Measurements from ENCODE around the gene RNASEL.
A peak's percentile ranks its signal among the peaks of the same experiment; 100 is the strongest.

Gene RNASEL

GRCh38 chr1:182595641-182596240 is 6.7 kb upstream of the RNASEL start:
- no peaks in the 10 kb centered on the region for H3K9me3 Mint-ChIP-seq
- no peak for ATAC-seq
- no peaks in the 10 kb centered on the region for H3K4me1 Mint-ChIP-seq
- no peak overlapping the region for H3K27ac Mint-ChIP-seq
- H3K4me3 Mint-ChIP-seq = no peak overlapping the region
- H3K36me3 Mint-ChIP-seq = peaks cover 9% of the 10 kb centered on the region
- H3K27me3 Mint-ChIP-seq = no peaks in the 10 kb centered on the region

GRCh38 chr1:182589931-182590330 is 875 bp upstream of the RNASEL start:
- Mint-ChIP-seq H3K9me3 (no peaks in the 10 kb centered on the region), H3K36me3 (peaks cover 19% of the 10 kb centered on the region), H3K27me3 (no peaks in the 10 kb centered on the region), H3K27ac (peak overlapping the region; percentile 100), H3K4me3 (peak overlapping the region; percentile 50), H3K4me1 (peaks cover 25% of the 10 kb centered on the region)
- no peak for ATAC-seq

- no peaks in the 10 kb centered on the region for H3K27me3 Mint-ChIP-seq
- peak overlapping the region; percentile 99 for H3K4me3 Mint-ChIP-seq
- peak overlapping the region; percentile 100 for H3K27ac Mint-ChIP-seq
- no peaks in the 10 kb centered on the region for H3K9me3 Mint-ChIP-seq
- ATAC-seq = no peak
- H3K36me3 Mint-ChIP-seq = peaks cover 22% of the 10 kb centered on the region
- peaks cover 29% of the 10 kb centered on the region for H3K4me1 Mint-ChIP-seq
Observed at GRCh38 chr1:182589520-182589919, 464 bp upstream of the RNASEL start.

- ATAC-seq = no peak
- peak overlapping the region; percentile 99 for H3K4me3 Mint-ChIP-seq
- peaks cover 45% of the 10 kb centered on the region for H3K4me1 Mint-ChIP-seq
- H3K36me3 Mint-ChIP-seq = peaks cover 33% of the 10 kb centered on the region
- H3K27me3 Mint-ChIP-seq = no peaks in the 10 kb centered on the region
- H3K9me3 Mint-ChIP-seq = no peaks in the 10 kb centered on the region
- H3K27ac Mint-ChIP-seq = peak overlapping the region; percentile 100
Observed at GRCh38 chr1:182587666-182588499, 1.2 kb downstream of the RNASEL start.

GRCh38 chr1:182587093-182587492 is 2.0 kb downstream of the RNASEL start:
- no peak overlapping the region for H3K27ac Mint-ChIP-seq
- H3K27me3 Mint-ChIP-seq = no peaks in the 10 kb centered on the region
- peaks cover 51% of the 10 kb centered on the region for H3K4me1 Mint-ChIP-seq
- no peaks in the 10 kb centered on the region for H3K9me3 Mint-ChIP-seq
- H3K36me3 Mint-ChIP-seq = peaks cover 39% of the 10 kb centered on the region
- no peak overlapping the region for H3K4me3 Mint-ChIP-seq
- no peak for ATAC-seq

- Mint-ChIP-seq H3K27ac (no peak overlapping the region), H3K4me3 (no peak overlapping the region), H3K4me1 (peaks cover 54% of the 10 kb centered on the region)
Observed at GRCh38 chr1:182586380-182586779, 2.7 kb downstream of the RNASEL start.

GRCh38 chr1:182584746-182585145 is 4.3 kb downstream of the RNASEL start:
- H3K9me3 Mint-ChIP-seq = no peaks in the 10 kb centered on the region
- peaks cover 54% of the 10 kb centered on the region for H3K4me1 Mint-ChIP-seq
- ATAC-seq = no peak
- peaks cover 55% of the 10 kb centered on the region for H3K36me3 Mint-ChIP-seq
- H3K27me3 Mint-ChIP-seq = no peaks in the 10 kb centered on the region
- H3K4me3 Mint-ChIP-seq = no peak overlapping the region
- no peak overlapping the region for H3K27ac Mint-ChIP-seq

More at GRCh38 chr1:182586380-182586779, 2.7 kb downstream of the RNASEL start:
- Mint-ChIP-seq H3K36me3 (peaks cover 42% of the 10 kb centered on the region), H3K27me3 (no peaks in the 10 kb centered on the region), H3K9me3 (no peaks in the 10 kb centered on the region)
- ATAC-seq = no peak

- ATAC-seq = no peak
- Mint-ChIP-seq H3K27me3 (no peaks in the 10 kb centered on the region), H3K36me3 (peaks cover 72% of the 10 kb centered on the region), H3K9me3 (no peaks in the 10 kb centered on the region), H3K4me1 (peaks cover 37% of the 10 kb centered on the region), H3K4me3 (no peak overlapping the region), H3K27ac (no peak overlapping the region)
Observed at GRCh38 chr1:182580736-182581135, 8.3 kb downstream of the RNASEL start.

GRCh38 chr1:182575540-182576149 is 13.4 kb downstream of the RNASEL start:
- H3K4me1 Mint-ChIP-seq = no peaks in the 10 kb centered on the region
- ATAC-seq = no peak
- H3K36me3 Mint-ChIP-seq = peaks cover 57% of the 10 kb centered on the region
- H3K9me3 Mint-ChIP-seq = no peaks in the 10 kb centered on the region
- no peak overlapping the region for H3K27ac Mint-ChIP-seq
- no peaks in the 10 kb centered on the region for H3K27me3 Mint-ChIP-seq
- no peak overlapping the region for H3K4me3 Mint-ChIP-seq

GRCh38 chr1:182574156-182574555 is 14.9 kb downstream of the RNASEL start:
- no peaks in the 10 kb centered on the region for H3K27me3 Mint-ChIP-seq
- peaks cover 42% of the 10 kb centered on the region for H3K36me3 Mint-ChIP-seq
- no peak overlapping the region for H3K27ac Mint-ChIP-seq
- no peak overlapping the region for H3K4me3 Mint-ChIP-seq
- no peaks in the 10 kb centered on the region for H3K4me1 Mint-ChIP-seq
- H3K9me3 Mint-ChIP-seq = no peaks in the 10 kb centered on the region
- ATAC-seq = no peak

GRCh38 chr1:182570611-182570970 is 18.5 kb downstream of the RNASEL start:
- no peaks in the 10 kb centered on the region for H3K4me1 Mint-ChIP-seq
- peaks cover 20% of the 10 kb centered on the region for H3K36me3 Mint-ChIP-seq
- ATAC-seq = peak; percentile 78
- no peaks in the 10 kb centered on the region for H3K9me3 Mint-ChIP-seq
- H3K27me3 Mint-ChIP-seq = no peaks in the 10 kb centered on the region
- no peak overlapping the region for H3K4me3 Mint-ChIP-seq
- no peak overlapping the region for H3K27ac Mint-ChIP-seq

GRCh38 chr1:182569939-182570610 is 19.0 kb downstream of the RNASEL start:
- Mint-ChIP-seq H3K4me3 (no peak overlapping the region), H3K36me3 (peaks cover 17% of the 10 kb centered on the region), H3K27me3 (no peaks in the 10 kb centered on the region), H3K27ac (no peak overlapping the region), H3K9me3 (no peaks in the 10 kb centered on the region), H3K4me1 (no peaks in the 10 kb centered on the region)
- peak; percentile 51 for ATAC-seq

- peak; percentile 85 for ATAC-seq
- Mint-ChIP-seq H3K4me3 (no peak overlapping the region), H3K27ac (no peak overlapping the region), H3K4me1 (no peaks in the 10 kb centered on the region), H3K9me3 (no peaks in the 10 kb centered on the region), H3K27me3 (no peaks in the 10 kb centered on the region), H3K36me3 (peaks cover 12% of the 10 kb centered on the region)
Observed at GRCh38 chr1:182568647-182569284, 20.3 kb downstream of the RNASEL start.

- Mint-ChIP-seq H3K4me1 (no peaks in the 10 kb centered on the region), H3K27ac (no peak overlapping the region), H3K4me3 (no peak overlapping the region), H3K27me3 (no peaks in the 10 kb centered on the region), H3K9me3 (no peaks in the 10 kb centered on the region), H3K36me3 (peaks cover 3% of the 10 kb centered on the region)
- ATAC-seq = no peak
Observed at GRCh38 chr1:182567629-182568028, 21.4 kb downstream of the RNASEL start.

GRCh38 chr1:182565537-182565936 is 23.5 kb downstream of the RNASEL start:
- no peak overlapping the region for H3K4me3 Mint-ChIP-seq
- ATAC-seq = no peak
- H3K36me3 Mint-ChIP-seq = no peaks in the 10 kb centered on the region
- no peaks in the 10 kb centered on the region for H3K4me1 Mint-ChIP-seq
- no peaks in the 10 kb centered on the region for H3K9me3 Mint-ChIP-seq
- no peak overlapping the region for H3K27ac Mint-ChIP-seq
- no peaks in the 10 kb centered on the region for H3K27me3 Mint-ChIP-seq
